ENCODE results near the gene SLC26A9. TPM values are rescaled to one million over a fixed set of nuclear protein-coding genes. Genes with fewer than 3 reads are reported as not detected.

Gene SLC26A9
- total RNA-seq, 1 donor from 2014 or later: 2.5 TPM

DNA sequence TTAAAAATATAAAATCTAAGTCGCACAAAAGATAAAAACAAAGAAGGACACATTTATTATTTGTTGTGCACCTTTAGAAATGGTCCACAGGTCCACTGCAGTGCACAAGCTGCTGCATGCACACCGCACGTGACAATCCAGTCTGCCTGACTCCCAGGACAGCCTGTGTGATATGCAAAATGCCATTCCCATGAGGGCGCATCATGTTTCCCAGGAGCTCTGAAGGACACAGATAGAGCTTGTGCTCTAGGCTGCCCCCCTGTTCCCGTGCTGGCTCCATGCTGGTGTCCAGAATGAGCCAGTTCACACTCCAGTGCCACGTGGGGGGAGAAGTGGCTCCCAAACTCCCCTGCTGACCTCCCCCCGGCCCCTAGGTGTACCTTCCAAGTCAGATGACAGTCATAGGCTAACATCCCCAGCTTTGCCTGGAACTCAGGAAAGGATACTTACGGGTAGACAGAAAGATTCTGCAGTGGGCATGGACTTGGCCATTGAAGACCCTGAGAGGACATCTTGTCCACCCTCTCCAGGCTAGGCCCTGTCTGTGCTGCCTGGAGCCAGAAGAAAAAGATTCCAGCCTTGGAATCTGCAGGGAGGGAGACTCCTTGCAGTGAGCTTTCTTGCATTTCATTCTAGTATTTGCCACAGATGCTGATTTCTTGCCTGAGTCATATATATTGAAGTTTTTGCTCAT lies 33.6 kb upstream of the SLC26A9 start:
- TF ChIP-seq, protein P1, sequence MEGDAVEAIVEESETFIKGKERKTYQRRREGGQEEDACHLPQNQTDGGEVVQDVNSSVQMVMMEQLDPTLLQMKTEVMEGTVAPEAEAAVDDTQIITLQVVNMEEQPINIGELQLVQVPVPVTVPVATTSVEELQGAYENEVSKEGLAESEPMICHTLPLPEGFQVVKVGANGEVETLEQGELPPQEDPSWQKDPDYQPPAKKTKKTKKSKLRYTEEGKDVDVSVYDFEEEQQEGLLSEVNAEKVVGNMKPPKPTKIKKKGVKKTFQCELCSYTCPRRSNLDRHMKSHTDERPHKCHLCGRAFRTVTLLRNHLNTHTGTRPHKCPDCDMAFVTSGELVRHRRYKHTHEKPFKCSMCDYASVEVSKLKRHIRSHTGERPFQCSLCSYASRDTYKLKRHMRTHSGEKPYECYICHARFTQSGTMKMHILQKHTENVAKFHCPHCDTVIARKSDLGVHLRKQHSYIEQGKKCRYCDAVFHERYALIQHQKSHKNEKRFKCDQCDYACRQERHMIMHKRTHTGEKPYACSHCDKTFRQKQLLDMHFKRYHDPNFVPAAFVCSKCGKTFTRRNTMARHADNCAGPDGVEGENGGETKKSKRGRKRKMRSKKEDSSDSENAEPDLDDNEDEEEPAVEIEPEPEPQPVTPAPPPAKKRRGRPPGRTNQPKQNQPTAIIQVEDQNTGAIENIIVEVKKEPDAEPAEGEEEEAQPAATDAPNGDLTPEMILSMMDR (conservative IDR thresholded peaks at IDR 0.05): no peak
- no peak for DNase-seq (ENCODE audit: extremely low spot score, unreplicated experiment)
- Mint-ChIP-seq H3K9me3 (peaks cover 1% of the 10 kb centered on the region), H3K36me3 (no peaks in the 10 kb centered on the region), H3K27me3 (peaks cover 20% of the 10 kb centered on the region), H3K4me1 (ENCODE audit: unreplicated experiment) (peaks cover 21% of the 10 kb centered on the region), H3K4me3 (no peak overlapping the region), H3K27ac (peak overlapping the region; percentile 34)

DNA sequence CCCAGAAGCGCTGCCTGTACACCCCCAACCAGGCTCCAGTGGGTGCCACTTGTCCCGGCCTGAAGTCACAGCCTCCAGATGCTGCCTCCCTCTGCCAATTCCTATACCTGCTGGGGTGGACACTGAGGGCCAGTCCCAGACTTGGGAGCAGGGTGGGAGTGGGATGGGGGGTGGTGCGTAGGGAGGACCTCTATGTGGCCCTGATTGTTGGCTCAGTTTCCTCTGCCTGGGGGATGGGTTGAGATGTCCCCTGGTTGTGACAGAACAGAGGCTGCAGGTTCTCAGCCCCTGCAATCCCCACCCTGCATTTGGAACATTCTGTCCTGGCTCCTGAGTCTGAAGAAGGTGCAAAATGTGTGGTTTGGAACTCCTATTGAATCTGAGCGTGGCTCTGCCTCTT lies 32.8 kb upstream of the SLC26A9 start:
- Mint-ChIP-seq H3K9me3 (no peaks in the 10 kb centered on the region), H3K36me3 (no peaks in the 10 kb centered on the region), H3K4me3 (no peak overlapping the region)

DNA sequence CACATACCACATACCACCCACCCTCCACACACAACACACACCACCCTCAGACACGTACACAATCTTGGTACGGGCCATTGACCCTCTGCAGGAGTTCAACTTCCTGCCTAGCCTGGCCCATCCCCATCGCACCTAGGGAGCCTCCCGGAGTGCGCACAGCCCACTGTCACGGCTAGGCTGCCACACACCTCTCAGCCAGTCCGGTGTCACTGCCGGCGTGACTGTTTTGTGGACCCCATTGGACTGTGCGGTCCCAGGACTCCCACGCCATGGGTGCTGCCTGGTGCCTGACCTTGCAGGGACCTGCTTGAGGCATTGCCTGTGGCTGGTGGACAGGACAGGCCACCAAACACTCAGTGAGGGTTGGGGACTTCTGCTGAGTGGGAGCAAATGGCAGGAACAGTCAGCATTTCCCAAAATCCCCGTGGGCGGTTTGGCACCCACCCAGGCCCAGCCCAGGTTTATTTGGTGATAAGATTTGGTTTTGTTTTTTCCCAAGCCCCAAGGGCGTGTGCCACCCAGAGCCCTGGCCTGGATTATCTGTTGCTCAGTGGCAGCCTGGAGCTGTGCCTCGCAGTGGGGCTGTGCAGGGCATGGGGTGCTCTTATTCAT lies 32.2 kb upstream of the SLC26A9 start:
- TF ChIP-seq, protein P1 (conservative IDR thresholded peaks at IDR 0.05): no peak
- Mint-ChIP-seq H3K4me1 (ENCODE audit: unreplicated experiment) (peaks cover 19% of the 10 kb centered on the region), H3K27ac (no peak overlapping the region), H3K9me3 (no peaks in the 10 kb centered on the region), H3K4me3 (no peak overlapping the region), H3K27me3 (peaks cover 20% of the 10 kb centered on the region), H3K36me3 (no peaks in the 10 kb centered on the region)
- DNase-seq (ENCODE audit: extremely low spot score, unreplicated experiment): no peak

More for the DNA sequence above, 32.8 kb upstream of the SLC26A9 start:
- Mint-ChIP-seq H3K27ac (peak overlapping the region; percentile 34), H3K27me3 (peaks cover 20% of the 10 kb centered on the region), H3K4me1 (ENCODE audit: unreplicated experiment) (peaks cover 19% of the 10 kb centered on the region)
- no peak for DNase-seq (ENCODE audit: extremely low spot score, unreplicated experiment)
- TF ChIP-seq, protein P1 (conservative IDR thresholded peaks at IDR 0.05): no peak

DNA sequence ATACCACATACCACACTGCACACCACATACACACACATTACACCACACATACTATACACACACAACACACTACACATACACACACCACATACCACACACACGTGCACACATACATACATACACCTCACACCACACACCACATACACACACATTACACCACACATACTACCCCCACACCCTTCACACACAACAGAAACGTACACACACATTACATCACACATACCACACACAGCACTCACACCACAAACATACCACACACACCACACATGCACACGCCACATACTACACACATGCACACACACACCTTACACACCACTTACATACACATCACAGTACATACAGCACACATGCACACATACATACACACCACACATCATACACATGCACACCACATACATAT lies 31.5 kb upstream of the SLC26A9 start:
- Mint-ChIP-seq H3K27ac (peak overlapping the region; percentile 6), H3K9me3 (no peaks in the 10 kb centered on the region), H3K27me3 (peaks cover 20% of the 10 kb centered on the region), H3K4me1 (ENCODE audit: unreplicated experiment) (peaks cover 12% of the 10 kb centered on the region), H3K36me3 (no peaks in the 10 kb centered on the region), H3K4me3 (no peak overlapping the region)
- no peak for DNase-seq (ENCODE audit: extremely low spot score, unreplicated experiment)
- TF ChIP-seq, protein P1 (conservative IDR thresholded peaks at IDR 0.05): no peak

DNA sequence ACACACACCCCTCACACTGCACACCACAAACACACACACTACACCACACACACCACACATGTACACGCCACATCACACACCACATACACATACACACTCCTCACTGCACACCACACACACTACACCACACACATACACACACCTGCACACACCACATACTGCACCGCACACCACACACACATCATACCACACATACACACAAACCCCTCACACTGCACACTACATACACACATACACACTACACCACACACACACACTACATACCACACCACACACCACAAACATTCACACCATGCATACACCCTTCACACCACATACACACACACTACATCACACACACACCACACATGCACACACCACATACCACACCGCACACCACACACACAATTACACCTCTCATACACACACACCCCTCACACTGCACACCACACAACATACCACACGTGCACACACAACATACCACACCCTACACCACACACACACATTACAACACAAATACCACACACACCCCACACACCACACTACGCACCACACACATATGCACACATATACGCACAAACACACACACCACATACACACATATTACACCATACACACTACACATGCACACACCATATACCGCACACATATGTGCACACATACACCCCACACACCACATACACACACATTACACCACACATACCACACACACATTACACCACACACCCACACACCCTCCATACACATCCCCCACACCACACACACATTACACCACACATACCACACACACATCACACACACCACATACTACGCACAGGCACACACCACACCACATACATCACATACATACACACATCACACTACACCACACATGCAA lies 30.3 kb upstream of the SLC26A9 start:
- peaks cover 12% of the 10 kb centered on the region for H3K4me1 Mint-ChIP-seq (ENCODE audit: unreplicated experiment)

More for the DNA sequence above, 30.3 kb upstream of the SLC26A9 start:
- Mint-ChIP-seq H3K4me3 (no peak overlapping the region), H3K36me3 (no peaks in the 10 kb centered on the region), H3K9me3 (no peaks in the 10 kb centered on the region), H3K27ac (no peak overlapping the region), H3K27me3 (peaks cover 17% of the 10 kb centered on the region)
- TF ChIP-seq, protein P1 (conservative IDR thresholded peaks at IDR 0.05): no peak
- no peak for DNase-seq (ENCODE audit: extremely low spot score, unreplicated experiment)
